PFSK-1 (cell line): ENCODE results near the gene HIKESHI. TPM values are rescaled to one million over a fixed set of nuclear protein-coding genes. Genes with fewer than 3 reads are reported as not detected.
A peak's percentile ranks its signal among the peaks of the same experiment; 100 is the strongest.

Experiments used
- FOXP2 ChIP-seq: optimal IDR thresholded peaks from 2 replicates; pipeline ENCODE3; 2011; ENCODE audit warnings: borderline replicate concordance, control low read depth, inconsistent platforms; ENCODE audit not compliant: insufficient read depth; ENCODE audit errors: extremely low read length, extremely low read depth
- POLR2AphosphoS5 ChIP-seq: IDR thresholded peaks from 2 replicates; pipeline ENCODE4 v1.6.1; 2012; ENCODE audit warnings: low read depth, mild to moderate bottlenecking, control low read depth, low read length, moderate library complexity
- REST ChIP-seq, 2 experiments: IDR thresholded peaks; 2 replicates each; pipeline versions ENCODE4 v1.6.1 to v1.8.0; 2011 to 2012; ENCODE audit warnings: low read depth in 2 of 2, low read length in 2 of 2, control low read depth in 1 of 2, inconsistent platforms in 1 of 2, mild to moderate bottlenecking in 1 of 2, moderate library complexity in 1 of 2; ENCODE audit not compliant: insufficient read depth in 1 of 2
- SIN3A ChIP-seq: IDR thresholded peaks from 2 replicates; pipeline ENCODE4 v1.6.1; 2012; ENCODE audit warnings: mild to moderate bottlenecking, low read length, moderate library complexity, borderline replicate concordance; ENCODE audit not compliant: insufficient read depth
- TAF1 ChIP-seq: IDR thresholded peaks from 2 replicates; pipeline ENCODE4 v1.6.1; 2012; ENCODE audit warnings: low read length, control low read depth, borderline replicate concordance; ENCODE audit not compliant: insufficient read depth
- polyA plus RNA-seq: library from polyadenylated mRNA; unstranded; fragments of >200 nt; gene quantifications from one replicate; pipeline ENCODE4 v1.2.1, GENCODE V29; 2012; ENCODE audit warnings: low read depth, missing spikeins; ENCODE audit not compliant: insufficient read length

The HIKESHI gene
- 22.6 TPM for polyA plus RNA-seq

- peak; percentile 82; the same call in 1 of the 2 replicates for TF ChIP-seq POLR2AphosphoS5
- peak; percentile 87; the same call in 1 of the 2 replicates for TF ChIP-seq SIN3A
- no peak for TF ChIP-seq REST (IDR thresholded peaks at IDR 0.05; ENCODE audit: insufficient read depth in 1 of 2, low read depth in 2 of 2, low read length in 2 of 2)
- peak; percentile 42 for TF ChIP-seq FOXP2
These were observed at the start of gene HIKESHI for GRCh38 chr11:86302092-86302793. TSS of gene HIKESHI (plus strand) at chr11:86302240. CDS start at chr11:86302449, 209 bp downstream.

GRCh38 chr11:86255896-86256295, 46.1 kb upstream of the HIKESHI start:
- TF ChIP-seq SIN3A: no peak

GRCh38 chr11:86256608-86257007, 45.4 kb upstream of the HIKESHI start:
- TF ChIP-seq SIN3A (no peak), FOXP2 (no peak), TAF1 (no peak), POLR2AphosphoS5 (no peak), REST (IDR thresholded peaks at IDR 0.05; ENCODE audit: insufficient read depth in 1 of 2, low read depth in 2 of 2, low read length in 2 of 2) (no peak)

GRCh38 chr11:86257446-86257845, 44.6 kb upstream of the HIKESHI start:
- TF ChIP-seq POLR2AphosphoS5: no peak
- no peak for TF ChIP-seq REST (IDR thresholded peaks at IDR 0.05; ENCODE audit: insufficient read depth in 1 of 2, low read depth in 2 of 2, low read length in 2 of 2)

- no peak for TF ChIP-seq SIN3A
- TF ChIP-seq TAF1: no peak
- no peak for TF ChIP-seq REST (IDR thresholded peaks at IDR 0.05; ENCODE audit: insufficient read depth in 1 of 2, low read depth in 2 of 2, low read length in 2 of 2)
- TF ChIP-seq POLR2AphosphoS5: no peak
- TF ChIP-seq FOXP2: no peak
These were observed 42.3 kb upstream of the HIKESHI start for GRCh38 chr11:86259730-86260129.
